GM12878 (cell line): Measurements from ENCODE around the gene WIPF1. TPM values are rescaled to one million over a fixed set of nuclear protein-coding genes. Genes with fewer than 3 reads are reported as not detected.
A peak's percentile ranks its signal among the peaks of the same experiment; 100 is the strongest.

Experiments used
- ATAC-seq: fragments of 200-7000 bp; cut with Tn5 transposase; 3 replicates; pipeline ENCODE4 v1.9.1; 2020; ENCODE audit warnings: mild to moderate bottlenecking, moderate library complexity
- BruUV-seq: library from RNA; stranded (reverse); fragments of 400-500 nt; replicated peaks from 2 replicates; lab custom pipeline; 2021; lab: Mats Ljungman, UMichigan
- CTCF ChIA-PET: fragments of 300-600 bp; sonication (Branson Sonifier 250); formaldehyde crosslinking; extraction: SDS; loops from one replicate; lab custom pipeline; 2021; ENCODE audit warnings: inconsistent platforms; lab: Yijun Ruan, JAX
- POLR2A ChIA-PET: fragments of 350-600 bp; formaldehyde crosslinking; extraction: SDS; loops from one replicate; lab custom pipeline; 2021; ENCODE audit warnings: inconsistent platforms; lab: Charles Lee
- RAD21 ChIA-PET: fragments of 300-600 bp; sonication (Branson Sonifier 250); formaldehyde crosslinking; loops from one replicate; lab custom pipeline; 2023; ENCODE audit warnings: antibody characterized with exemption; ENCODE audit not compliant: unreplicated experiment; lab: Charles Lee
- SMC1A ChIA-PET: fragments of 300-600 bp; sonication (Branson Sonifier 250); formaldehyde crosslinking; loops from one replicate; lab custom pipeline; 2023; ENCODE audit not compliant: unreplicated experiment, uncharacterized antibody; lab: Charles Lee
- DNase-seq: peaks from one replicate; pipeline ENCODE4 v3.0.0-alpha.2; 2011; ENCODE audit warnings: low read depth, low spot score
- FAIRE-seq: peaks from 3 replicates; lab custom pipeline; 2011; peaks lifted over from hg19 to GRCh38; lab: Jason Lieb, UNC
- H2AFZ ChIP-seq: 2 replicates; pipeline ENCODE4 v1.6.0; 2011; ENCODE audit warnings: low read depth, low read length, control low read depth; ENCODE audit not compliant: control insufficient read depth
- H3K27ac ChIP-seq: 2 replicates; pipeline ENCODE4 v1.5.1; 2011; ENCODE audit warnings: control low read depth; ENCODE audit not compliant: control insufficient read depth, insufficient read depth
- H3K27me3 ChIP-seq, 2 experiments: replicated peaks in 1 of 2; 2 replicates each; pipeline versions ENCODE4 v1.6.0 to v1.6.1; 2011; ENCODE audit warnings: low read length in 1 of 2; ENCODE audit not compliant: control insufficient read depth in 2 of 2, insufficient read depth in 2 of 2
- H3K36me3 ChIP-seq, 2 experiments: 2 replicates each; pipeline ENCODE4 v1.5.1; 2011; ENCODE audit warnings: low read length in 1 of 2; ENCODE audit not compliant: control insufficient read depth in 2 of 2, insufficient read depth in 2 of 2
- H3K4me1 ChIP-seq: 2 replicates; pipeline ENCODE4 v1.6.1; 2011; ENCODE audit warnings: mild to moderate bottlenecking, low read length, moderate library complexity, mixed read lengths; ENCODE audit not compliant: control insufficient read depth, insufficient read depth
- H3K4me2 ChIP-seq: 2 replicates; pipeline ENCODE4 v1.6.0; 2011; ENCODE audit warnings: control low read depth; ENCODE audit not compliant: control insufficient read depth, insufficient read depth
- H3K4me3 ChIP-seq: fragments of 200-600 bp; sonication (generic); 2 replicates; pipeline ENCODE4 v1.5.1; 2016
- H3K79me2 ChIP-seq: 2 replicates; pipeline ENCODE4 v1.6.0; 2011; ENCODE audit warnings: low read length; ENCODE audit not compliant: control insufficient read depth, insufficient read depth
- H3K9ac ChIP-seq: 2 replicates; pipeline ENCODE4 v1.8.0; 2011; ENCODE audit warnings: low read length, control low read depth, mixed read lengths; ENCODE audit not compliant: control insufficient read depth, insufficient read depth
- H3K9me3 ChIP-seq: replicated peaks from 3 replicates; pipeline ENCODE4 v1.5.1; 2011; ENCODE audit warnings: mild to moderate bottlenecking, low read length; ENCODE audit not compliant: control insufficient read depth, insufficient read depth
- H4K20me1 ChIP-seq: 2 replicates; pipeline ENCODE4 v1.6.0; 2011; ENCODE audit not compliant: control insufficient read depth, insufficient read depth
- BCLAF1 ChIP-seq: fragments of 450-650 bp; IDR thresholded peaks from 2 replicates; pipeline ENCODE4 v1.6.1; 2017; ENCODE audit warnings: antibody characterized with exemption, mild to moderate bottlenecking, moderate library complexity
- CHD4 ChIP-seq: fragments of 200-600 bp; sonication (generic); IDR thresholded peaks from 2 replicates; pipeline ENCODE4 v1.6.1; 2016; ENCODE audit warnings: mild to moderate bottlenecking
- EED ChIP-seq: sonication (generic); IDR thresholded peaks from 2 replicates; pipeline ENCODE4 v1.6.1; 2016; ENCODE audit warnings: antibody characterized with exemption, low read depth
- WGBS: methylation state at CpG from one replicate; pipeline ENCODE4 v1.1.6; 2016; ENCODE audit warnings: low lambda C conversion rate; ENCODE audit not compliant: insufficient replicate concordance, insufficient coverage; ENCODE audit errors: missing lambda C conversion rate; 5-methylcytosine and 5-hydroxymethylcytosine counted together
- in situ Hi-C: fragments of 300-500 bp; cut with MboI; formaldehyde crosslinking; loops from 9 replicates; pipeline ENCODE4 v1.14.3; 2018; ENCODE audit warnings: mixed read lengths
- intact Hi-C: fragments of 100-400 bp; cut with micrococcal nuclease; formaldehyde crosslinking; loops from one replicate; pipeline ENCODE4 v1.14.2; 2022; ENCODE audit not compliant: unreplicated experiment
- polyA plus RNA-seq, 11 experiments: library from polyadenylated mRNA; depleted of rRNA in 4 of 11; unstranded in 6 of 11; stranded (reverse) in 5 of 11; fragments of >200 nt; fragmentation: Nextera tagmentation in 4 of 11; fragmentation: Illumina TruSeq in 1 of 11; extraction: Ambion mirVana in 4 of 11; extraction: Trizol in 1 of 11; gene quantifications; 1 replicate in 1 of 11; 2 replicates in 10 of 11; pipeline versions ENCODE4 v1.2.1 to v1.2.3, GENCODE V29; 2011 to 2016; ENCODE audit warnings: inconsistent platforms in 2 of 11, missing spikeins in 2 of 11, low read depth in 1 of 11
- total RNA-seq, 4 experiments: library from RNA; depleted of rRNA in 3 of 4; stranded (reverse); fragments of >200 nt in 3 of 4; fragmentation: Illumina TruSeq in 1 of 4; extraction: Trizol in 1 of 4; gene quantifications; 2 replicates each; pipeline versions ENCODE4 v1.2.1 to v1.2.3, GENCODE V29; 2013 to 2021
- TF ChIP-seq, protein P1 (sequence below): IDR thresholded peaks from 2 replicates; pipeline ENCODE4 v1.6.1; 2011; ENCODE audit warnings: borderline replicate concordance, low read depth, mild to moderate bottlenecking, moderate library complexity, mixed read lengths, low read length; ENCODE audit not compliant: insufficient read depth; ENCODE audit errors: extremely low read length
- TF ChIP-seq, protein P2 (sequence below): fragments of 450-650 bp; IDR thresholded peaks from 2 replicates; pipeline ENCODE4 v1.6.1; 2016; ENCODE audit warnings: mild to moderate bottlenecking

Gene WIPF1
- total and polyA plus RNA-seq, 10 of the 15 experiments (the other 5 are each of a cell fraction or from before 2014, with no cell fraction given): 23.1 to 188 (median 68.9) TPM

GRCh38 chr2:174613531-174613930 is 15.9 kb upstream of the WIPF1 start:
- Histone ChIP-seq H3K27ac (peak overlapping the region; percentile 8; the same call in 1 of the 2 replicates), H3K79me2 (peaks cover 14% of the 10 kb centered on the region), H3K27me3 (no peaks in the 10 kb centered on the region), H3K9ac (no peak overlapping the region), H2AFZ (no peak overlapping the region; the same call in 1 of the 2 replicates), H4K20me1 (no peaks in the 10 kb centered on the region), H3K4me2 (no peak overlapping the region; the same call in 1 of the 2 replicates), H3K36me3 (peaks cover 0 to 5% of the 10 kb centered on the region in 2 experiments; a peak in 1 of 4 replicates), H3K4me3 (no peak overlapping the region), H3K9me3 (no peaks in the 10 kb centered on the region), H3K4me1 (peaks cover 66% of the 10 kb centered on the region)
- BruUV-seq: no TSS peak
- ChIA-PET RAD21 (interaction anchor here (1.0 to 16.5 kb wide), 4 partner anchors 10 to 74 kb away, joined by 6 to 292 read pairs (median 72); partner anchors contain the start of gene WIPF1), CTCF (interaction anchor here (1.0 to 31.2 kb wide), 7 partner anchors 10 to 120 kb away, joined by 3 to 534 read pairs (median 9); partner anchors contain the start of gene WIPF1), POLR2A (interaction anchor here (1.1 to 10.9 kb wide), 7 partner anchors 10 to 68 kb away, joined by 4 to 246 read pairs (median 13); partner anchors contain the start of gene WIPF1), SMC1A (interaction anchor here (0.7 to 31.8 kb wide), 5 partner anchors 15 to 120 kb away, joined by 3 to 537 read pairs (median 457); partner anchors contain the start of gene WIPF1)
- WGBS: 0% methylated on average over 2 of the region's 2 CpGs
- intact Hi-C loops (no loop called here), in situ Hi-C loops (no loop called here)
- ATAC-seq (no peak), FAIRE-seq (no peak), DNase-seq (no peak)
- TF ChIP-seq, protein P1, sequence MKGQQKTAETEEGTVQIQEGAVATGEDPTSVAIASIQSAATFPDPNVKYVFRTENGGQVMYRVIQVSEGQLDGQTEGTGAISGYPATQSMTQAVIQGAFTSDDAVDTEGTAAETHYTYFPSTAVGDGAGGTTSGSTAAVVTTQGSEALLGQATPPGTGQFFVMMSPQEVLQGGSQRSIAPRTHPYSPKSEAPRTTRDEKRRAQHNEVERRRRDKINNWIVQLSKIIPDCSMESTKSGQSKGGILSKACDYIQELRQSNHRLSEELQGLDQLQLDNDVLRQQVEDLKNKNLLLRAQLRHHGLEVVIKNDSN: no peak
- TF ChIP-seq, protein P2, sequence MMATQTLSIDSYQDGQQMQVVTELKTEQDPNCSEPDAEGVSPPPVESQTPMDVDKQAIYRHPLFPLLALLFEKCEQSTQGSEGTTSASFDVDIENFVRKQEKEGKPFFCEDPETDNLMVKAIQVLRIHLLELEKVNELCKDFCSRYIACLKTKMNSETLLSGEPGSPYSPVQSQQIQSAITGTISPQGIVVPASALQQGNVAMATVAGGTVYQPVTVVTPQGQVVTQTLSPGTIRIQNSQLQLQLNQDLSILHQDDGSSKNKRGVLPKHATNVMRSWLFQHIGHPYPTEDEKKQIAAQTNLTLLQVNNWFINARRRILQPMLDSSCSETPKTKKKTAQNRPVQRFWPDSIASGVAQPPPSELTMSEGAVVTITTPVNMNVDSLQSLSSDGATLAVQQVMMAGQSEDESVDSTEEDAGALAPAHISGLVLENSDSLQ: no peak
- TF ChIP-seq CHD4 (no peak), BCLAF1 (no peak), EED (no peak)
